Hepatocyte (in vitro differentiated cells): Measurements from ENCODE around the gene WNK4. TPM values are rescaled to one million over a fixed set of nuclear protein-coding genes. Genes with fewer than 3 reads are reported as not detected.
A peak's percentile ranks its signal among the peaks of the same experiment; 100 is the strongest.

ENCODE experiments used
- DNase-seq: peaks from one replicate; pipeline ENCODE4 v3.0.0-alpha.2; 2016; ENCODE audit warnings: low spot score
- H2AFZ ChIP-seq: fragments of 200-600 bp; sonication (generic); 2 replicates; pipeline ENCODE4 v1.6.0; 2016; ENCODE audit warnings: antibody characterized with exemption, mild to moderate bottlenecking
- H3K27ac ChIP-seq: fragments of 200-600 bp; sonication (generic); 2 replicates; pipeline ENCODE4 v1.5.1; 2016; ENCODE audit warnings: mild to moderate bottlenecking
- H3K27me3 ChIP-seq: fragments of 200-600 bp; sonication (generic); 2 replicates; pipeline ENCODE4 v1.6.1; 2016
- H3K36me3 ChIP-seq: fragments of 200-600 bp; sonication (generic); replicated peaks from 2 replicates; pipeline ENCODE4 v1.5.1; 2016; ENCODE audit warnings: low read depth; ENCODE audit not compliant: insufficient read depth
- H3K4me1 ChIP-seq: fragments of 200-600 bp; sonication (generic); 2 replicates; pipeline ENCODE4 v1.5.1; 2016; ENCODE audit warnings: mild to moderate bottlenecking, moderate library complexity; ENCODE audit not compliant: insufficient read depth
- H3K4me2 ChIP-seq: fragments of 200-600 bp; sonication (generic); 2 replicates; pipeline ENCODE4 v1.6.0; 2016
- H3K4me3 ChIP-seq: fragments of 200-600 bp; sonication (generic); 2 replicates; pipeline ENCODE4 v1.5.1; 2016; ENCODE audit warnings: mild to moderate bottlenecking
- H3K79me2 ChIP-seq: fragments of 200-600 bp; sonication (generic); 2 replicates; pipeline ENCODE4 v1.6.0; 2017; ENCODE audit warnings: mild to moderate bottlenecking
- H3K9me2 ChIP-seq: fragments of 200-600 bp; sonication (generic); replicated peaks from 2 replicates; pipeline ENCODE4 v1.6.0; 2017; ENCODE audit warnings: mild to moderate bottlenecking; ENCODE audit not compliant: insufficient read depth
- H3K9me3 ChIP-seq: fragments of 200-600 bp; sonication (generic); 2 replicates; pipeline ENCODE4 v1.5.1; 2016; ENCODE audit warnings: low read depth, mild to moderate bottlenecking
- H4K20me1 ChIP-seq: fragments of 200-600 bp; sonication (generic); 2 replicates; pipeline ENCODE4 v1.6.0; 2016; ENCODE audit warnings: mild to moderate bottlenecking; ENCODE audit not compliant: insufficient read depth, poor library complexity, severe bottlenecking
- EZH2 ChIP-seq: fragments of 200-600 bp; sonication (generic); IDR thresholded peaks from 2 replicates; pipeline ENCODE4 v1.6.1; 2016; ENCODE audit warnings: antibody characterized with exemption, mild to moderate bottlenecking, borderline replicate concordance
- EZH2phosphoT487 ChIP-seq: fragments of 200-600 bp; sonication (generic); IDR thresholded peaks from one replicate; pipeline ENCODE4 v1.6.1; 2018; ENCODE audit warnings: antibody characterized with exemption, mild to moderate bottlenecking, low read depth, moderate library complexity; ENCODE audit not compliant: unreplicated experiment, severe bottlenecking
- WGBS: methylation state at CpG from one replicate; pipeline ENCODE4 v1.1.6; 2016; ENCODE audit warnings: low lambda C conversion rate; ENCODE audit errors: missing lambda C conversion rate; 5-methylcytosine and 5-hydroxymethylcytosine counted together
- microRNA-seq: library from miRNA; unstranded; fragments of <30 nt; microRNA quantifications from one replicate; pipeline ENCODE4, GENCODE V29; 2017
- polyA plus RNA-seq: library from polyadenylated mRNA; unstranded; fragments of >200 nt; fragmentation: Nextera tagmentation; extraction: Ambion mirVana; gene quantifications from 2 replicates; pipeline ENCODE4 v1.2.1, GENCODE V29; 2016
- small RNA-seq: library from RNA; depleted of rRNA; stranded (forward); fragments of <200 nt; gene quantifications from one replicate; pipeline ENCODE3, GENCODE V24; 2014
- total RNA-seq: library from RNA; depleted of rRNA; stranded (reverse); fragments of >200 nt; gene quantifications from 2 replicates; pipeline ENCODE4 v1.2.3, GENCODE V29; 2014
- TF ChIP-seq, protein P1 (sequence below): fragments of 200-600 bp; sonication (generic); IDR thresholded peaks from 2 replicates; pipeline ENCODE4 v1.5.1; 2016; ENCODE audit warnings: antibody characterized with exemption, mild to moderate bottlenecking; ENCODE audit not compliant: poor library complexity

WNK4 gene
- total and polyA plus RNA-seq, 2 experiments from 2014 or later, result 1.5 to 1.7 TPM

- Histone ChIP-seq H3K27me3 (peaks cover 6% of the 10 kb centered on the region), H2AFZ (no peak overlapping the region), H4K20me1 (no peaks in the 10 kb centered on the region), H3K4me2 (no peak overlapping the region), H3K4me1 (no peaks in the 10 kb centered on the region), H3K27ac (no peak overlapping the region), H3K4me3 (no peak overlapping the region), H3K36me3 (no peaks in the 10 kb centered on the region), H3K79me2 (no peaks in the 10 kb centered on the region), H3K9me2 (no peaks in the 10 kb centered on the region), H3K9me3 (no peaks in the 10 kb centered on the region)
- 89% methylated on average over 7 of the region's 7 CpGs for WGBS
- DNase-seq, result no peak
- TF ChIP-seq EZH2phosphoT487 (no peak), EZH2 (no peak)
- TF ChIP-seq, protein P1, sequence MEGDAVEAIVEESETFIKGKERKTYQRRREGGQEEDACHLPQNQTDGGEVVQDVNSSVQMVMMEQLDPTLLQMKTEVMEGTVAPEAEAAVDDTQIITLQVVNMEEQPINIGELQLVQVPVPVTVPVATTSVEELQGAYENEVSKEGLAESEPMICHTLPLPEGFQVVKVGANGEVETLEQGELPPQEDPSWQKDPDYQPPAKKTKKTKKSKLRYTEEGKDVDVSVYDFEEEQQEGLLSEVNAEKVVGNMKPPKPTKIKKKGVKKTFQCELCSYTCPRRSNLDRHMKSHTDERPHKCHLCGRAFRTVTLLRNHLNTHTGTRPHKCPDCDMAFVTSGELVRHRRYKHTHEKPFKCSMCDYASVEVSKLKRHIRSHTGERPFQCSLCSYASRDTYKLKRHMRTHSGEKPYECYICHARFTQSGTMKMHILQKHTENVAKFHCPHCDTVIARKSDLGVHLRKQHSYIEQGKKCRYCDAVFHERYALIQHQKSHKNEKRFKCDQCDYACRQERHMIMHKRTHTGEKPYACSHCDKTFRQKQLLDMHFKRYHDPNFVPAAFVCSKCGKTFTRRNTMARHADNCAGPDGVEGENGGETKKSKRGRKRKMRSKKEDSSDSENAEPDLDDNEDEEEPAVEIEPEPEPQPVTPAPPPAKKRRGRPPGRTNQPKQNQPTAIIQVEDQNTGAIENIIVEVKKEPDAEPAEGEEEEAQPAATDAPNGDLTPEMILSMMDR, result no peak
Observed at GRCh38 chr17:42845918-42846593, 65.6 kb downstream of the WNK4 start.

Small RNAs within 50 kb of the gene (microRNA-seq; reads per million reads assigned to microRNA genes)
- gene MIR6781, result 4.5 reads per million, percentile 5 among the genes with 10 or more reads in this experiment

Small RNAs within 50 kb of the gene (small RNA-seq; reads per million reads assigned to genes)
- gene HMGN2P15, result not detected
- not detected for gene MIR6781

Other genes starting within 250 kb of the WNK4 start
- gene NAGLU, start 244.4 kb upstream of the WNK4 start, total RNA-seq, result 76.4 and 78.1 TPM in 2 replicates
- gene NAGLU, start 244.4 kb upstream of the WNK4 start, polyA plus RNA-seq, result 121 and 152 TPM in 2 replicates
- 0.12 and 2.7 TPM in 2 replicates for gene HSD17B1, start 227.7 kb upstream of the WNK4 start, total RNA-seq
- 4.8 and 6.6 TPM in 2 replicates for gene HSD17B1, start 227.7 kb upstream of the WNK4 start, polyA plus RNA-seq
- 27.7 and 33.9 TPM in 2 replicates for gene COASY, start 218.5 kb upstream of the WNK4 start, total RNA-seq
- gene COASY, start 218.5 kb upstream of the WNK4 start, polyA plus RNA-seq, result 91.6 and 93.9 TPM in 2 replicates
- 29.7 and 34.0 TPM in 2 replicates for gene MLX, start 213.5 kb upstream of the WNK4 start, total RNA-seq
- gene MLX, start 213.5 kb upstream of the WNK4 start, polyA plus RNA-seq, result 33.1 and 39.5 TPM in 2 replicates
- gene PSMC3IP, start 202.9 kb upstream of the WNK4 start, total RNA-seq, result 1.5 and 1.9 TPM in 2 replicates
- 3.7 and 4.2 TPM in 2 replicates for gene PSMC3IP, start 202.9 kb upstream of the WNK4 start, polyA plus RNA-seq
- 55.3 and 58.7 TPM in 2 replicates for gene RETREG3, start 171.2 kb upstream of the WNK4 start, total RNA-seq
- gene RETREG3, start 171.2 kb upstream of the WNK4 start, polyA plus RNA-seq, result 36.3 TPM in 2 replicates
- gene TUBG1, start 170.9 kb upstream of the WNK4 start, total RNA-seq, result 28.7 and 33.7 TPM in 2 replicates
- gene TUBG1, start 170.9 kb upstream of the WNK4 start, polyA plus RNA-seq, result 62.0 and 81.2 TPM in 2 replicates
- 13.1 and 16.0 TPM in 2 replicates for gene TUBG2, start 121.3 kb upstream of the WNK4 start, total RNA-seq
- gene TUBG2, start 121.3 kb upstream of the WNK4 start, polyA plus RNA-seq, result 46.3 and 58.7 TPM in 2 replicates
- 16.9 and 20.5 TPM in 2 replicates for gene PLEKHH3, start 103.6 kb upstream of the WNK4 start, total RNA-seq
- 30.9 and 33.7 TPM in 2 replicates for gene PLEKHH3, start 103.6 kb upstream of the WNK4 start, polyA plus RNA-seq
- gene CCR10, start 98.8 kb upstream of the WNK4 start, total RNA-seq, result 0.12 and 0.37 TPM in 2 replicates
- gene CCR10, start 98.8 kb upstream of the WNK4 start, polyA plus RNA-seq, result 4.6 and 5.0 TPM in 2 replicates
- gene CNTNAP1, start 98.1 kb upstream of the WNK4 start, total RNA-seq, result 3.6 and 4.4 TPM in 2 replicates
- gene CNTNAP1, start 98.1 kb upstream of the WNK4 start, polyA plus RNA-seq, result 2.0 and 2.6 TPM in 2 replicates
- gene EZH1, start 35.6 kb upstream of the WNK4 start, total RNA-seq, result 12.5 and 22.5 TPM in 2 replicates
- 9.5 and 18.4 TPM in 2 replicates for gene EZH1, start 35.6 kb upstream of the WNK4 start, polyA plus RNA-seq
- 8.7 and 13.1 TPM in 2 replicates for gene RAMP2, start 19.4 kb upstream of the WNK4 start, total RNA-seq
- gene RAMP2, start 19.4 kb upstream of the WNK4 start, polyA plus RNA-seq, result 48.7 and 62.3 TPM in 2 replicates
- 89.9 and 107 TPM in 2 replicates for gene VPS25, start 7.2 kb upstream of the WNK4 start, total RNA-seq
- gene VPS25, start 7.2 kb upstream of the WNK4 start, polyA plus RNA-seq, result 121 and 125 TPM in 2 replicates
- 117 and 133 TPM in 2 replicates for gene COA3, start 18.1 kb downstream of the WNK4 start, total RNA-seq
- gene COA3, start 18.1 kb downstream of the WNK4 start, polyA plus RNA-seq, result 219 and 252 TPM in 2 replicates
- 0.08 and 1.2 TPM in 2 replicates for gene CNTD1, start 18.3 kb downstream of the WNK4 start, total RNA-seq
- 1.5 and 2.4 TPM in 2 replicates for gene CNTD1, start 18.3 kb downstream of the WNK4 start, polyA plus RNA-seq
- 68.7 and 73.4 TPM in 2 replicates for gene BECN1, start 43.7 kb downstream of the WNK4 start, total RNA-seq
- 70.4 and 75.2 TPM in 2 replicates for gene BECN1, start 43.7 kb downstream of the WNK4 start, polyA plus RNA-seq
- gene PSME3, start 52.8 kb downstream of the WNK4 start, total RNA-seq, result 86.4 and 89.0 TPM in 2 replicates
- gene PSME3, start 52.8 kb downstream of the WNK4 start, polyA plus RNA-seq, result 99.4 and 99.5 TPM in 2 replicates
- 0.92 and 1.1 TPM in 2 replicates for gene AOC2, start 64.0 kb downstream of the WNK4 start, total RNA-seq
- 1.3 and 2.2 TPM in 2 replicates for gene AOC2, start 64.0 kb downstream of the WNK4 start, polyA plus RNA-seq
- 1.0 and 1.9 TPM in 2 replicates for gene AOC3, start 70.6 kb downstream of the WNK4 start, total RNA-seq
- 2.3 and 2.5 TPM in 2 replicates for gene AOC3, start 70.6 kb downstream of the WNK4 start, polyA plus RNA-seq
- gene G6PC1, start 120.2 kb downstream of the WNK4 start, total RNA-seq, result 14.2 and 18.2 TPM in 2 replicates
- gene G6PC1, start 120.2 kb downstream of the WNK4 start, polyA plus RNA-seq, result 8.2 and 24.2 TPM in 2 replicates
- 16.9 and 25.8 TPM in 2 replicates for gene AARSD1, start 183.8 kb downstream of the WNK4 start, total RNA-seq
- gene AARSD1, start 183.8 kb downstream of the WNK4 start, polyA plus RNA-seq, result 41.0 and 50.5 TPM in 2 replicates
- 0.64 and 2.4 TPM in 2 replicates for gene PTGES3L, start 199.5 kb downstream of the WNK4 start, total RNA-seq
- gene PTGES3L, start 199.5 kb downstream of the WNK4 start, polyA plus RNA-seq, result 0.40 and 0.73 TPM in 2 replicates
- gene RUNDC1, start 200.0 kb downstream of the WNK4 start, total RNA-seq, result 8.0 and 11.4 TPM in 2 replicates
- 19.6 and 20.3 TPM in 2 replicates for gene RUNDC1, start 200.0 kb downstream of the WNK4 start, polyA plus RNA-seq
- 1,020 and 1,179 TPM in 2 replicates for gene RPL27, start 217.8 kb downstream of the WNK4 start, total RNA-seq
- gene RPL27, start 217.8 kb downstream of the WNK4 start, polyA plus RNA-seq, result 580 and 602 TPM in 2 replicates
- 14.4 and 18.4 TPM in 2 replicates for gene IFI35, start 226.2 kb downstream of the WNK4 start, total RNA-seq
- 27.5 and 37.8 TPM in 2 replicates for gene IFI35, start 226.2 kb downstream of the WNK4 start, polyA plus RNA-seq
- gene VAT1, start 241.8 kb downstream of the WNK4 start, total RNA-seq, result 181 and 207 TPM in 2 replicates
- 219 and 251 TPM in 2 replicates for gene VAT1, start 241.8 kb downstream of the WNK4 start, polyA plus RNA-seq
- gene RND2, start 244.6 kb downstream of the WNK4 start, total RNA-seq, result 4.6 and 6.3 TPM in 2 replicates
- gene RND2, start 244.6 kb downstream of the WNK4 start, polyA plus RNA-seq, result 2.6 and 3.2 TPM in 2 replicates